T-helper 2 cell (primary cell): ENCODE measurements around the gene NAB1.

Experiments used
- DNase-seq, 5 experiments: peaks; one replicate each; pipeline versions ENCODE4 v3.0.0 to v3.0.0-alpha.2; 2012 to 2022

Gene NAB1

GRCh38 chr2:190637903-190638618 is 10.8 kb upstream of the NAB1 start:
- DNase-seq: no peak

GRCh38 chr2:190640117-190640516 is 8.8 kb upstream of the NAB1 start:
- no peak for DNase-seq

GRCh38 chr2:190641469-190641868 is 7.4 kb upstream of the NAB1 start:
- DNase-seq: no peak

- DNase-seq: no peak
Measured at GRCh38 chr2:190646780-190647522, 1.9 kb upstream of the NAB1 start.

GRCh38 chr2:190648289-190649034 is 421 bp upstream of the NAB1 start:
- peak; percentile 63 to 92 (median 90) for DNase-seq

- no peak for DNase-seq
Measured at GRCh38 chr2:190649798-190650390, 1.0 kb downstream of the NAB1 start.

GRCh38 chr2:190651413-190651812 is 2.5 kb downstream of the NAB1 start:
- no peak for DNase-seq

GRCh38 chr2:190653231-190653630 is 4.3 kb downstream of the NAB1 start:
- no peak for DNase-seq

- DNase-seq: no peak
Measured at GRCh38 chr2:190653931-190654330, 5.0 kb downstream of the NAB1 start.

GRCh38 chr2:190655113-190655512 is 6.2 kb downstream of the NAB1 start:
- no peak for DNase-seq

- DNase-seq: no peak
Measured at GRCh38 chr2:190655570-190655969, 6.7 kb downstream of the NAB1 start.

GRCh38 chr2:190656301-190656700 is 7.4 kb downstream of the NAB1 start:
- no peak for DNase-seq

GRCh38 chr2:190657474-190658255 is 8.8 kb downstream of the NAB1 start:
- DNase-seq: no peak

GRCh38 chr2:190659553-190659952 is 10.7 kb downstream of the NAB1 start:
- no peak for DNase-seq

GRCh38 chr2:190662754-190663153 is 13.9 kb downstream of the NAB1 start:
- no peak for DNase-seq

GRCh38 chr2:190663348-190663747 is 14.5 kb downstream of the NAB1 start:
- DNase-seq: no peak

GRCh38 chr2:190663839-190664238 is 15.0 kb downstream of the NAB1 start:
- DNase-seq: peak in 1 of 5 experiments; percentile 67

- no peak for DNase-seq
Measured at GRCh38 chr2:190664240-190664639, 15.4 kb downstream of the NAB1 start.

GRCh38 chr2:190666895-190667294 is 18.0 kb downstream of the NAB1 start:
- DNase-seq: no peak

GRCh38 chr2:190668892-190669291 is 20.0 kb downstream of the NAB1 start:
- peak in 1 of 5 experiments; percentile 11 for DNase-seq

GRCh38 chr2:190670182-190670946 is 21.5 kb downstream of the NAB1 start:
- peak in 2 of 5 experiments; percentile 10 to 73 for DNase-seq
